ENCODE results near the gene GPR84.
A peak's percentile ranks its signal among the peaks of the same experiment; 100 is the strongest.

GPR84 gene

DNA sequence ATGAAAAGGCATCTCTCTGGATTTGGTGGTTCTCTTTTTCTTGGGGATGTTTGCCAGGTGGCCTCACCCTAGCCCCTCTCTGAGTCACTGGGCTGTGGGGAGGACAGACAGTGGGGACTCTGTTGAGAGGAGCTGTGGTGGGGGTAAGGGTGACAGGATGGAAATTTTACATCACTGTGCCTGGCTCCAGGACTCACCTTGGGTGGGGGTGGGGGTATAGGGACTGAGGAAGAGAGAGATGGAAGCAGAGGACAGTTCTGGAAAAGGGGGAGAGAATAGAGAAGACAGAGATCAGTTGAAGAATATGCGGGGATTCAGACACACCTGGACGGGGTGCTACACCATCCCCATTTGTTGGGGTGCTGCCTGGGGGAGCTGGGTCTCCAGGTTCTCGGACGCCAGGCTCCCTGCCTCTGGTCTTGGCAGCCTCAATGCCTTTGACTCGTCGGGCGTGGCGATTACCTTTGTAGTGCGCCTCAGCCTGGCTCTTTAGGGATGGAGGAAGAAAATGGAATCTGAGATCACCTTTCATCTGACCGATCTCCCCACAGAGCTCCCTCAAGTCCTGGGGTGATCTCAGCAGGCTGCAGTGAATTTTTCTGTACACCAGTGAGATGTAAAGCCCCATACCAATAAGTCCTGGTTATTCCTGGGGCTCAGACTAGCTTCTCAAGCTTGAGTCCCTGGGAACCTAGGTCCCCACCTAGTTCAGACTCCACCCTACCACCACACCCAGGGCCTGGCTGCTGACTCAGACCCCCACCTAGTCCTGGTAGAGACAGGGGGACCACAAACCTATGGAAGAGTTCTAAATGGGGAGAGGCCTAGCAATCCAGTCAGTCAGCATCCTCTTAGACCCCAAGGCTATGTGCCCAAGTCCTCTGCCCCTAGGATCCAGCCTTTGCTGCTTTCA, 9.6 kb upstream of the GPR84 start:
- no peak for DNase-seq

DNA sequence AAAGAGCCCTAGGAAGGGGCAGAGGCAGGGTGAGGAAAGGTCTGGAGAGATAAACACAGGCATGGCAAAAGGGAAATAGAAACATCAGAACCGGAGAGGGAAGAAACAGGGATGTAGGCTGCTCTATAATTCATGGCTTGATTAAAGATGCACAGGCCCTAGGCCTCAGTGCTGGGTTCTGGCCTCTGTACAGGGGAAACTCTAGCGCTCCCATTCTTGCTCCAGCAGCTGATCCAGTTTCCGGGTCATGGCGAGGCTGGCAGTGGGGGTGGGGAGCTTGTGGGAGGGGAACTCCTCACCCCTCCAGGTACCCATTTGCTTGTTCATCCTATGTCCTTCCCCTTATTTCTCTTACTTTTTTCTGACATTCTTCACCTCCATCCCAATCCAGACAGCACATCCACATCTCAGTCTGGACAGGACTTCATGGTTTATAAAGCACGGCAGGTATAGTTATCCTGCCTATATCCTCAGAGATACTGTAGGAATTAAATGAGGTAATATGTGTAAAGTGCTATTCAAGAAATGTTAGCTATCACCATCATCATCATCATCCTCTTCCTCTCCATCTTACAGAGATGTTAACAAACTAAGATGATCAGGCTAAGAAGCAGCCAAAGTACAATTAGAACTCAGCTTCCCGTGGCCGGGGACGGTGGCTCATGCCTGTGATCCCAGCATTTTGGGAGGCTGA, 8.0 kb upstream of the GPR84 start:
- DNase-seq = no peak

DNA sequence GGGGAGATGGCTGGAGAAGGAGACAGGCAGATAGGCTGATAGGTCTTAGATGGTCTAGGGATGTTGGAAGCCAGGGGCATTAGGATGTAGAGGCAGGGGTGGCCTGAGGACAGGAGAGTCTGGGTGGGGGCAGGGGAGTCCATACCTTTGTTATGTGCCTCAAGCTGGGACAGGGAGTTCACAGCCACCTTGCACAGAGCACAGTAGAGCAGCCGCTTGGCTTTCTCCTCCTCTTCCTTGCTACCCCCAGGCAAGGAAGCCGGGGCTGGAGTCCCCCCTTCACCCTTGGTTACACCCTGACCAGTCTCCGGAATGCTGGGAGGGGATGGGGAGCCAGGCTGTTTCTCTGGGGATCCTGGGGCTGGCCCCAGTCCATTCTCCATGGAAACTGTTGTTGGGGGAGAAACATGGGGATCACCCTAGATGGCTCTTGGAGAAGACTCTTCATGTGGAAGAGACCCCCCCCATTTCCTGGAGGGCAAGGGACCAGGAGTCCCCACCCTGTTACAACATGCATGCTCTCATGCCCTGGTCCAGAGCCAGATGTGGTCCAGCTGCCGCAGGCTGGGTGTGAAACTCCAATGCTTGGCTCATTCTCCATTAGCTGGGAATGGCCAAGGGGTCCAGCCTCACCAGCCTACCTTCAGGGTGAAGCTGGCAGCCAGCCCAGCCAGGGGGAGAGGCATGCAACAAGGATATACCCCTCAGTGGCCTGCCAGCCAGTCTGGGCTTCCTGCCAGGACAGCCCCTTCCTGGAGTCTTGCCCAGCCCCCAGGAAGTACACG, 7.2 kb upstream of the GPR84 start:
- peak; percentile 53 for DNase-seq

DNA sequence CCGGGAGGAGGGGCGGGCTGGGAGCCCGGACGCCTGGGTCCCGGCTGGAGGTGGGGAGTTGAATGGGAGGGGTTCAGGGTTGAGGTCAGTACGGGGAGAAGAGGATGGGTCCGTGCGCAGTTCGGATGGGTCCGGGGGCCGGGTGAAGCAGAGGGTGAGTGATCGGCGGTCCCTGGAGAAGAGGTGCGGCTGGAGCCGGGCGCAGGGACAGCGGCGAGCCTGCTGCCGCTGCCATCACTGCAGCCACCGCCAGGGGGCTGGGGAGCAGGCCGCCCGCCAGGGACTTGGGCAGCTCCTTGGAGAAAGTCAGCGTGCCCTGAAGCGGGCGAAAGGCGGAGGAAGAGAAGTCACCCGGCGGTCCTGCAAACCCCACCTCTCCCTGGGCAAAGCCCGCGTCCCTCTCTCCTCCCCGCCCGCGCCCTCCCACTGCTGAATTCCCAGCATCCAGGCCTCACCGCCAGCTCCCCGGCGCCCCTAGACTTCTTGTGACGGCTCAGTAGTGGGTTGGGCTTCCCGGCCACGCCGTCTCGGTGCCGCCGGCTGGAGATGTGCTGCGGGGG, 6.0 kb upstream of the GPR84 start:
- peak; percentile 58 for DNase-seq

DNA sequence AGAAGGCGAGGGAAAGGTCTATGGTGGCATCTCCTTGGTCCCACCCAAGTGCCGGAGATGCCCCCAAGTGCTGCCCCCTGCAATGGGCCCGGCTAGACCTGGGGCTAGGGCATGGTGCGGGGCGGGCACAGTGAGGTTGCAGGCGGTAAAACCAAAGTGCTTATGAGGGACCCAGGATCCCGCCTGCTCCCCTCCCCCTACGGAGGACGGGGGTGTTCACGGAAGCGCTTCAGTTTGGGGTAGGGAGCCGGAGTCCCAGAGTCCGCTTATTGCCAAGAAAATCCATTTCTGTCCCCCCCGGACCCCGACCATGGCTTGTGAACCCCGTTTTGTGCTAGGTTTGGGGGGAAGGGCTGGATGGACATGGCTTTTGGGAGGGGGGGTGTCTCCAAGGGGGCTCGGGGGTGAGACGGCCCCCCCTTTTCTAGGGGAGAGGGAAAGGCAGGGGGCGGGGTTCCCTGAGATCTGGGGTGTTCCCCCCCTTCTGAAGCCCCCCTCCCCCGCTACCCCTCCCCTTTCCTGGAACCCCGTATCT, 5.4 kb upstream of the GPR84 start:
- DNase-seq = no peak

DNA sequence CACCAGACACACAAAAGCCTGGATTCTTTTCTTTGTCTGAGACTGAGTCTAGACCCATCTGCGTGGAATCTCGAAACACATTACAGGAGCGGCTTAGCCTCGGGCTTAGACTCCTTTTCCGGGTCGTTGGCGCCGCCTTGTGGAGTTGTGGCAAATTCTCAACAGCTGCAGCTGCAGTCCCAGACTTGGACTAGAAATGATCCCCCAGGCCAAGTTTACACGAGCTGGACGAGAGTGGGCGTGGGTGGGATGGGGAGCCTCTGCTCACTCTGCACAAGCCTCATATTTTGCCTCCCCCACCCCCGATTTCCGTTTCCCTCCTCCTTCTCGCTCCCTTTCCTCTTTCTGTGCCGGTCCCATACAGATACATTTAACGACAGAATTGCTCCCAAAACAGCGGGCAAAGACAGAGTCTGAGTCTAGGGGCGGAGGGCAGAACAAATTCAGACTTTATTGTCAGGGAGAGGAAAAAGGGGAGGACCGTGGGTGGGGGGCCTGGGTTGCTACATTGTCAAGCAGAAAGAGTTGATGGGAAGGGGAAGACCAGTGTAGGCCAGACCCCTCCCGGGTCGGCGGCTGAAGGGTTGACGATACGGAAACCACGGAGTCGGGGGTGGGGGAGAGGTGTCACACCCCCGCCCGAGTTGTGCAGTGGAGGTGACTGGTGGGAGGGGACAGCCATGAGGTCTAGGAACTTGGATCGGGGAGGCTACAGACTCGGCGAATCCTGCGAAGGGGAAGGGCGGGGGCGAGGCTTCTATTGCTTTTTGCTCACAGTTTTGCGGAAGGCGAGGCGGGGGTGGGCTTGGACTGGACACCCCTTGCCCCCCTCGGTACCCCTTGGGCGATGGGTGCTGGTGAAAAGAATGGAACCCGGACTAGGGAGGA, 4.7 kb upstream of the GPR84 start:
- peak; percentile 89 for DNase-seq

DNA sequence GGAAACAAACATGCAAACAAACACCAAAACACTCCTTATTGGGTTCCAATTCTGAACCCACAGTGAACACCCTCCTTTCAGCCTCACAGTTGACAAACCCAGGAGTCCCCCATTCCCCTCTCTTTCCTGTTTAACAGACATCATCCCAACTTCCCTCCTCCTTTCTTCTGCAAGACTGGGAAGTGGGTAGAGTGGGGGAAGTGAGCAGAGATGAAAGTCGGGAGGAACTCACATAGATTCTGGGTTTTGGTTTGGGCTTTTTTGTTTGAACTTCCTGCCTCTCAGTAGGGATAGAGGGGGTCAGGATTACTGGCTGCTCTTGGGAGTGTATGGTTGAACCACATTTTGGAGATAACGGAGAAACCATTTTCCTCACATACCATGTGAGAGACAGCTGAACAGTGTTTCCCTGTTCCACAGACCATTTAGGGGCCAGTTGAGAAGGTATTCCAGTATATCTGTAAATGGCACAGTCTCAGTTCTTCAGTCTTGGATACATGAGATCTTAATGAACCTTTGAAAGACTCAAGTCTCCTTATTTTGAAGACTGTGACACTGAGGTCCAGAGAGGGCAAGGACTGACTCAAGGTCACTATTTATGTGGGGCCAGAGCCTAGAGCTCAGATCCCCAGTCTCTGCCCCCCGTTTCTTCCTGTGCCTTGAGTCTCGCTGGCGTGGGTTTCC, 3.9 kb upstream of the GPR84 start:
- DNase-seq = no peak

DNA sequence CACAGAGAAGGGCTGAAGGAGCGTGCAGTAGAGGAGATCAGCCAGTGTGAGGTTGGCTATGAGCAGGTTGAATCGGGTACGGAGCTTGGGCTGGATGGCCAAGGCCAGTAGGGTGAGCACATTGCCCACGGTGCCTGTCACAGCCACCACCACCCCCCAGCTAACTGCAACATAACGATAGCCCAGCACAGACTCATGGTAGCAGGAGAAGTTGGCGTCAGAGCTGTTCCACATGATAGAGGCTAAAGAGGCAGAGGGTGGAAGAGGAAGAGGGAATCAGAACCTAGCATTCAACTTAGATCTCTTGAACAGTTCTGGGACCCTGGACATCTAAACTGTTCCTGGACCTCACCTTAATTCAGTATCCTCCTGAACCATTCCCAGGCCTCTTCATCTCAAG, 668 bp downstream of the GPR84 start:
- DNase-seq = no peak

DNA sequence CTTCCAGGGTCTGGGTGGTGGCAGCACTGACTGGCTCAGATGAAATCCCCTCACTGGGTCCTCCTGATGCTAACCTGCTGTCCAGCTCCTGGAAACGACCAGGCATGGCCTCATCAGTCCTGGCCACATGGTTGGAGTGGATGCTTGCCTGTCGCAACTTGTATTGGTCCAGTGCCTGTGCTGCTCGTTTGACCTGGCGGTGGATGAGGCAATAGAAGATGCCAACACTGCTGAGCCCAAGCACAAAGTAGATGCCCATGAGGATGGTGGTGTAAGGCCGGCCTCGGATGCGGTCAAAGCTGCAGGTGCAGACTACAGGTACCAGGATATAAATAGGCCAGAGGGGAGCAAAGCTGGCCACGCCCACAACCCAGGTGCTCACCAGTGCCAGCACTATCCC, 1.2 kb downstream of the GPR84 start:
- peak; percentile 29 for DNase-seq

DNA sequence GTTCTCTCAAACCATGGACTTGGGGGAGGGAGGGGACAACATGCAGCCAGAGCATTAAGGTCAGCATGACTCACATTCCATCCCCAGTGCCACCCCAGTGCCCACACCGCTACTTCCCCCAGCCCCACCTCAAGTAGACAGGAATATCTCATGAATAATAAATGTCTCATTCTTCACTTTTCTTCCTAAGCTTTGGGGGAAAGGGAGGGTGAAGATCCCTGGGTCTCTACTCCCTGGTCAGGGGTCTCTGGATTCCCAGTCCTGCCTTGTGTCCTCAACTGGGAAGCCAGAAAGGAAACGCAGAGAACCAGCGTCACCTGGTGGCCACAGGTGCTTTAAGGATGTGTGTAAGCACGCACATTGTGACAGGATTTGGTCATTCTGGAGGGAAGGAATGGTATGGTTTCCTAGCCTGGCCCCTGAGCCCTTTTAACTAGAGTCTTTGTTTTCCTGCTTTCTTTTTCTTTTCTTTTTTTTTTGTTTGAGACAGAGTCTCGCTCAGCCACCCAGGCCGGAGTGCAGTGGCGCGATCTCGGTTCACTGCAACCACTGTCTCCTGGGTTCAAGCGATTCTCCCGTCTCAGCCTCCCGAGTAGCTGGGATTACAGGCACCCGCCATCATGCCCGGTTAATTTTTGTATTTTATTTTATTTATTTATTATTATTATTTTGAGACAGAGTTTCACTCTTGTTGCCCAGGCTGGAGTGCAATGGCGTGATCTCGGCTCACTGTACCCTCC, 3.4 kb downstream of the GPR84 start:
- peak; percentile 54 for DNase-seq

DNA sequence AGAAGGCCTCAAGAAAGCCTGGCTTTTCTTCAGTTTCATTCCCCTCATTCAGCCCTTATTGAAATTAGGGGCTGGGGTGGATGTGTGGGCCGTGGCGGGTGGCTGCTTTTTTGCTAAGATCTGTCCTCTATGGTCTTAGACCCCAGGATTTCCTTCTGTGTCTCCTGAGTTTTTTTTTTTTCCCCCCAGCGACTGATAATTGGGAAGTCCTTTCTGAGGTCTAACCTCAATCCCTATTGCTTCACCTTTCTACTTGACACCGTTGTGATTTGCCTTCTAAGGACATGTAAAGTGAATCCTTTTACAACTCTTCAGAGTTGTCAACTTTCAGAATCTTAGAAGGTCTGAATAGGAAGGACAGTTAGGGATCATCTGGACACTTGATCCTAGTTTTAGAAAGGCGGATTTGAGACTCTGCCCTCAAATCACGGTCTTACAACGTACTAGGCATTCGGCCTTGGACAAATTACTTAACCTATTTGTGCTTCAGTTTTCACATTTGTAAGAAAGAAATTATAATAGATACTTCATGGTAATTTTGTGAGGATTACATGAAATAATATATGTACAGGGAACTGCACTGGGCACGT, 4.4 kb downstream of the GPR84 start:
- DNase-seq = no peak

DNA sequence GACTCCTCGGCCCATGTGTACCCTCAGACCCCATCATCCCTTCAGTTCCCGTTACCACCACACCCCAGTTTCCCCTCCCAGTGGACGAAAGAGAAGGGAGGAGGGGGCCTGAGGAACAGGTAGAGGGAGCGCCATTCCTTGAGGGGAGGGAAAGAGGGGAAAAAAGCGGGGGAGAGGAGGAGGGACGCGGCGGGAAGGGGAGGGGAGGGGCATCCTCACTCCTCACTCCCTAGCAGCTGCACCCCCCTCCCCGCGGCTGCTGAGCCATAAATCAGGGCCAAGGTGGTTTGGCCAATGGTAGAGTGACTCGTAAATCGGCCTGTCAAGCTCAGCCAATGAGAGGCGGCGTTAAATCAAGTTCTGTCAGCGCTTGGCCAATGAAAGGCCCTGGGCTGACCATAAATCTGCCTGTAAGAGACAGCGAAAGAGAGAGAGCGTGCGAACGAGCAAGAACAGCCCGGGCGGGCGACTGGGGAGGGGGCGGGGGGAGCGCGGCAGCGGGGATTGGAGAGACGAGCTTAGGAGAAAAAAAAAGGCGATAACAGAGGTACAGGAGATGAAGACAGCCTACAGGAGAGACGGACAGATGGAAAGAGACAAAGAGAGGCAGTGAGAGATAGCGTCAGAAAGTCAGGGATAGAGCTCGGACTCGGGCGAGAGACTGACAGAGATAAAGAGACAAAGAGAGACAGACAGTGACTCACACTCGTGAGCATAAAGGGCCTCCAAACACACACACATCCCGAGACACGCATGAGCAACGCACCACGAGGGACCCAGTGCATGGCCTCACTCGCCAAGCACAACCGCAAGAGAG, 5.1 kb downstream of the GPR84 start:
- DNase-seq = peak; percentile 97

DNA sequence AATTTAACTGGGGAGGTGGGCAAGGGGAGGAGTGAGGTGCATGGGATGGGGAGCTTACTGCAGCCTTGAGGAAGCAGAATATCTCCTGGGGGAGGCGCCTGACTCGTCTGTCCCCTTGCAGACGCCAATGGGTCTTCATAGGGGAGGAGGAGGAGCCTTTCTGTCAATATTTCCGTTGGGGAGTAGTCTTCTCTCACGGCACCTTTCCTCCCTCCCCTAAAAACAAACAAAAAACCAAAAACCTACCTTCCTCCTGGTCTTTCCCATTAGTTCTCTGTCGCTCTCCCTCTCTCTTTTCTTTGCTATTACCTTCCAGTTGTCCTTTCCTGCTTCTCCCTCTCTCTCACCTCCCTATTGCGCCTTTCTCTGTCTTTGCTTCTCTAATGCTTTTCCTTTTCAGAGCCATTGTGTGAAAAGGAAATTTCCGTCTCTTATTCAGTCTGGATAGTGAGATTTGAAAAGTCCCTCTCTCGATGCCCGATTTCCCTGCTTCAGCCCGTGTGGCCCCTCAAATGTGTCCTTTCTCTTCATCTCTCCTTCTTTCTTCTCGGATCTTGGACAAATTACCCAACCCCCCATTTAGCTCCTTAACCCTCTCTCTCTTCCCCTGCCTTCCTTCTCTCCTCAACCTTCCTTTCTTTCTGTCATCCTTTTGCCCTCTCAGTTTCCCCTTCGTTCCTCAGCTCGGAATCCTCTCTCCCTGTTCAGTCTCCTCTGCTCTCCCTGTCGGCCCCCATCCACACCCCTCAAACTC, 5.9 kb downstream of the GPR84 start:
- peak; percentile 53 for DNase-seq

DNA sequence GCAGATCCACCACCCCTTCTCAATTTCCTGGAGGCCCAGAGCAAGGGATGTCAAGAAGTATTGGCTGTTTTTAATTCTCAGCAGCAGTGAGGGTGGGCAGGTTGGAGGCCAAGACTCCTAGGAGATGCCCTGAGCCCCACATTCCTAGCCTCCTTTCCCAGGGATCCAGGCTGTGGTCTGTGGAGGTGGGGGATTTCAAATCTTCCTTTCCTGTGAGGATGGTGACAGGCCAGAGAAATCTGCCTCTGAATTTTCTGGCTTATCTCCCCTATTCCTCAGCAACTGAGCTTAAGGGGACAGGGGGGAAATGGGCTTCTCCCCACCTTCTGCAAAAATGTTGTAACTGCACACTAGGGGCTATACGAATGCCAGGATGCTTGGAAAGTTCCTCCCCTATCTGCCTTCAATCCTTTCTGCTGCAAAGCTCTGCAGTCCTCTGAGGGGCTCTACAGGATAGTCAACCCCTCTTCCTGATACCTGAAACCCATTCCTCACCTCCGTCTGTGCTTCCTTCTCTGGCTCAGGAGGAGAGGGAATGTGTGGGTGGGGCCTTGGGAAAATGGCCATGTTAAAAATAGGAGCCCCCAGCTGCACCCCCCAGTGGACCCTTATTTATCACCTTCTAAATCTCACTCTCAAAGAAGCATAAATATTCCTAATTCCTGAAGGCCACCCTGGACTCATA, 6.6 kb downstream of the GPR84 start:
- DNase-seq = no peak

DNA sequence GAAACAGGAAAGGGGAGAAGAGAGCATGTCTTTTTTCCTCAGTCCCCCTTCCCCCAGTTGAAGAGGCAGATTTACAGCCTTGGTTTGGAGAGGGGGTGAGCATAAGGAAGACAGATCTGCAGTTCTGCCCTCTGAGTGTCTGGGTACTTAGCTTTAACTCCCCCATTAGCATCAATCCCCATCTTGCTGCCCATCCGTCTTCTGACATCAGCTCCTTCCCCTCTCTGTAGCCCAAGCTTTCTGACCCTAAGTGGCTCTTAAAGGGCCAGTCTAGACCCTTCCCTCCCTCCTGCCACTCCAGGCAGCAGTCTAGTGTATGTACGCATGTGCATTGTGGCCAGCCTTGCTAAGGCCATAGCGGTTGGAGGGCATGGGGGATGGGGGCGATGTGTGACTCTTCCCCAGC, 7.3 kb downstream of the GPR84 start:
- DNase-seq = no peak

DNA sequence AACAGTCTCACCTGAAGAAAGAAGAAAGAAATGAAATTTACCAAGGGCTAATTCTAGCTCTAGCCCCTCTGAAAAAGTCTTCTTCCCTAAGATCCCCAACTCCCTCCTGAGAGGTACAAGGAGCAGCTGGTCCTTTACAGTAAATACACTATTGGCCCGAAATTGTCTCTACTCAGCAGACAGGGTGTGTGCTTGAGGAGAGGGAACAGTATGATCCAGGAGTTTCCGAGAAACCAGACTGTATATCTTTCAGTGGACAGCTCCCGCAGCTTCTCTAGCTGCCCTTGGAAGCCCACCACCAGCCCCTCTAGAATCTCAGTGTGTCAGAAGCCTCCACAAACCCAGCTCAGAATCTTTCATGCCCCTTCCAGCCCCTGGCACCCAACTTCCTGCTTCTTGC, 8.1 kb downstream of the GPR84 start:
- no peak for DNase-seq

DNA sequence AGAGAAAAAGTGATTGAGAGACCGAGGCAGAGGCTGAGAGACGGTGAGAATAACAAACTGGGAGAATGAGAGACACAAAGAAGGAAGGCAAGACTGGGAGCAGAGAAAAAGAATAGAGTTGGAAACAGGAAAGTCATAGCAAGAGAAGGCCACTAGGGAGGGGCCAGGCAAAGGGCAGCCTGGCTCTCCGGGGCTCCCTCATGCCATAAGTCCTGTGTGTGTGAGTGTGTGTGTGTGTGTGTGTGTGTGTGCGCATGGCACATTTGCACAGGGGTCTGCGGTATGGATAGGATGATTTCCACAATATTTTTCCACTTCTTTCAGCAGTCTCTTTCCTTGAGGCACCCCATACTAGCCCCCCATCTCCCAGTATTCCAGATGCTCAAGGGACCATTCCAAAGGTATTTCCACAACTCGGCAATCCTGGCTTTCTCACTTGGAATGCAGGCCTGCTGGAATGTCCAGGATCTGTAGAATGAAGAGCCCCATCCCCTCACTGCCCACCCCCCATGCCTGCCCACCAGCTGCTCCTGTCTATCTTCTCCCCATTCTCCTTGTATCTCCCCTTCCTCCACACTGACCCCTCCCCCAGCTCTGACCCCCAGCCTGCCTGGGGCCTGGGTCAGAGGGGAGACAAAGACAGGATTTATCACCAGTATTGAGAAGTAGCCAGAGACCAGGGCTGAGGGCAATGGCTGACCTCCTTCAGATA, 9.0 kb downstream of the GPR84 start:
- DNase-seq = no peak
